ENCODE results near the gene BTG3. TPM values are rescaled to one million over a fixed set of nuclear protein-coding genes. Genes with fewer than 3 reads are reported as not detected.

The BTG3 gene
- total RNA-seq, 1 donor from 2014 or later, result 5.3 TPM

GRCh38 chr21:17570786-17571185, 41.9 kb downstream of the BTG3 start:
- no peak overlapping the region for H3K27ac ChIP-seq (replicated peaks)
- no peak for DNase-seq
- intact Hi-C loops (cut with micrococcal nuclease), result no loop called here
- H3K4me3 ChIP-seq, result no peak overlapping the region
- no peaks in the 10 kb centered on the region for H3K27me3 ChIP-seq (ENCODE audit: low read depth)
- no peaks in the 10 kb centered on the region for H3K36me3 ChIP-seq
- no peaks in the 10 kb centered on the region for H3K4me1 ChIP-seq
- no peak for TF ChIP-seq CTCF (IDR thresholded peaks at IDR 0.05; ENCODE audit: borderline replicate concordance)
- H3K9me3 ChIP-seq (replicated peaks), result no peaks in the 10 kb centered on the region

GRCh38 chr21:17560377-17561025, 52.2 kb downstream of the BTG3 start:
- Histone ChIP-seq H3K27me3 (ENCODE audit: low read depth) (no peaks in the 10 kb centered on the region), H3K9me3 (replicated peaks) (no peaks in the 10 kb centered on the region), H3K27ac (replicated peaks) (no peak overlapping the region), H3K36me3 (no peaks in the 10 kb centered on the region), H3K4me3 (no peak overlapping the region), H3K4me1 (peaks cover 1% of the 10 kb centered on the region)
- DNase-seq, result no peak
- no peak for TF ChIP-seq CTCF (IDR thresholded peaks at IDR 0.05; ENCODE audit: borderline replicate concordance)
- intact Hi-C loops (cut with micrococcal nuclease), result no loop called here

GRCh38 chr21:17554679-17555465, 57.8 kb downstream of the BTG3 start:
- Histone ChIP-seq H3K27ac (replicated peaks) (no peak overlapping the region), H3K4me1 (peaks cover 17% of the 10 kb centered on the region), H3K9me3 (replicated peaks) (no peaks in the 10 kb centered on the region), H3K27me3 (ENCODE audit: low read depth) (no peaks in the 10 kb centered on the region), H3K4me3 (no peak overlapping the region), H3K36me3 (no peaks in the 10 kb centered on the region)
- intact Hi-C loops (cut with micrococcal nuclease), result no loop called here
- no peak for DNase-seq
- peak; percentile 27 for TF ChIP-seq CTCF (IDR thresholded peaks at IDR 0.05; ENCODE audit: borderline replicate concordance)

GRCh38 chr21:17554120-17554519, 58.6 kb downstream of the BTG3 start:
- Histone ChIP-seq H3K4me1 (peaks cover 17% of the 10 kb centered on the region), H3K27ac (replicated peaks) (no peak overlapping the region), H3K4me3 (no peak overlapping the region), H3K9me3 (replicated peaks) (no peaks in the 10 kb centered on the region), H3K36me3 (no peaks in the 10 kb centered on the region), H3K27me3 (ENCODE audit: low read depth) (no peaks in the 10 kb centered on the region)
- DNase-seq, result no peak
- intact Hi-C loops (cut with micrococcal nuclease), result no loop called here
- no peak for TF ChIP-seq CTCF (IDR thresholded peaks at IDR 0.05; ENCODE audit: borderline replicate concordance)

GRCh38 chr21:17552410-17552809, 60.3 kb downstream of the BTG3 start:
- DNase-seq, result no peak
- Histone ChIP-seq H3K4me3 (no peak overlapping the region), H3K27me3 (ENCODE audit: low read depth) (no peaks in the 10 kb centered on the region), H3K9me3 (replicated peaks) (no peaks in the 10 kb centered on the region), H3K27ac (replicated peaks) (no peak overlapping the region), H3K36me3 (no peaks in the 10 kb centered on the region), H3K4me1 (peaks cover 24% of the 10 kb centered on the region)
- intact Hi-C loops (cut with micrococcal nuclease), result no loop called here
- TF ChIP-seq CTCF (IDR thresholded peaks at IDR 0.05; ENCODE audit: borderline replicate concordance), result no peak
